Karpas-422 (cell line): Measurements from ENCODE around the gene PLEKHM1. TPM values are rescaled to one million over a fixed set of nuclear protein-coding genes. Genes with fewer than 3 reads are reported as not detected.

Experiments
- DNase-seq: peaks from one replicate; pipeline ENCODE4 v3.0.0-alpha.2; 2015
- H2AFZ ChIP-seq: fragments of 200-600 bp; sonication (generic); 2 replicates; pipeline ENCODE4 v1.6.1; 2014; ENCODE audit warnings: antibody characterized with exemption, low read length, mixed read lengths
- H3K27ac ChIP-seq: fragments of 200-600 bp; sonication (generic); 2 replicates; pipeline ENCODE4 v1.5.1; 2014; ENCODE audit warnings: mild to moderate bottlenecking, low read length, moderate library complexity
- H3K27me3 ChIP-seq: fragments of 200-600 bp; sonication (generic); 2 replicates; pipeline ENCODE4 v1.6.1; 2014; ENCODE audit warnings: low read length, mixed read lengths
- H3K36me3 ChIP-seq: fragments of 200-600 bp; sonication (generic); 2 replicates; pipeline ENCODE4 v1.6.1; 2014; ENCODE audit warnings: low read length, mixed read lengths; ENCODE audit not compliant: insufficient read depth
- H3K4me1 ChIP-seq: fragments of 200-600 bp; sonication (generic); 2 replicates; pipeline ENCODE4 v1.6.1; 2014; ENCODE audit warnings: mild to moderate bottlenecking, low read length, mixed read lengths
- H3K4me2 ChIP-seq: fragments of 200-600 bp; sonication (generic); 2 replicates; pipeline ENCODE4 v1.6.1; 2014; ENCODE audit warnings: low read length, low read depth, mild to moderate bottlenecking; ENCODE audit not compliant: poor library complexity, severe bottlenecking
- H3K4me3 ChIP-seq: fragments of 200-600 bp; sonication (generic); 2 replicates; pipeline ENCODE4 v1.5.1; 2014; ENCODE audit warnings: mild to moderate bottlenecking, antibody characterized with exemption, low read length, mixed read lengths
- H3K79me2 ChIP-seq: fragments of 200-600 bp; sonication (generic); 2 replicates; pipeline ENCODE4 v1.6.1; 2014; ENCODE audit warnings: mild to moderate bottlenecking, low read length, mixed read lengths
- H3K9ac ChIP-seq: fragments of 200-600 bp; sonication (generic); 2 replicates; pipeline ENCODE4 v1.6.0; 2014; ENCODE audit warnings: low read length
- H3K9me2 ChIP-seq: fragments of 200-600 bp; sonication (generic), shearing (Covaris generic); replicated peaks from 2 replicates; pipeline ENCODE4 v1.6.0; 2014; ENCODE audit warnings: mild to moderate bottlenecking, low read length, moderate library complexity; ENCODE audit not compliant: insufficient read depth
- H3K9me3 ChIP-seq: fragments of 300-700, 200-600 bp; sonication (generic); 2 replicates; pipeline ENCODE4 v1.6.1; 2014; ENCODE audit warnings: low read length, mixed read lengths
- H4K20me1 ChIP-seq: fragments of 200-600 bp; sonication (generic); 2 replicates; pipeline ENCODE4 v1.6.1; 2014; ENCODE audit warnings: mild to moderate bottlenecking, antibody characterized with exemption, low read length, low read depth; ENCODE audit not compliant: insufficient read depth
- small RNA-seq: library from RNA; depleted of rRNA; stranded (forward); fragments of <200 nt; gene quantifications from one replicate; pipeline ENCODE3, GENCODE V24; 2014
- total RNA-seq: library from RNA; depleted of rRNA; stranded (reverse); fragments of >200 nt; shearing (Covaris generic); gene quantifications from 2 replicates; pipeline ENCODE4 v1.2.3, GENCODE V29; 2014; ENCODE audit warnings: low replicate concordance; rRNA removed

The PLEKHM1 gene
- total RNA-seq, 1 experiment from 2014 or later = 43.1 TPM

DNA sequence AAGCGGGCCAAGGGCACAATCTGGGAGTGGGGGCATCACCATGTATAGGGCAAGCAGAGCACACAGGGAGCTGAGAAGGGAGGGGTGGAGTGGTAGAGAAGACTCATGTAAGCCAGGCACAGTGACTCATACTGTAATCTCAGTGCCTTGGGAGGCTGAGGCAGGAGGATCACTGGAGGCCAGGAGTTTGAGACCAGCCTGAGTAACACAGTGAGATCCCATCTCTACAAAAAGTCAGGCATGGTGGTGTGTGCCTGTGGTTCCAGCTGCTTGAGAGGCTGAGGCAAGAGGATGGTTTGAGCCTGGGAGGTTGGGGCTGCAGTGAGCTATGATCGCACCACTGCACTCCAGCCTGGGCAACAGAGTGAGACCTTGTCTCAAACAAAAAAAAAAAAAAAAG is 98.6 kb downstream of the PLEKHM1 start:
- no peak overlapping the region for H3K9ac ChIP-seq
- no peak for DNase-seq
- no peaks in the 10 kb centered on the region for H3K9me2 ChIP-seq
- no peak overlapping the region for H3K4me3 ChIP-seq
- H4K20me1 ChIP-seq = peaks cover 7% of the 10 kb centered on the region; the same call in 1 of the 2 replicates
- H3K9me3 ChIP-seq = no peaks in the 10 kb centered on the region
- H3K4me1 ChIP-seq = peaks cover 7% of the 10 kb centered on the region; the same call in 1 of the 2 replicates
- H3K27ac ChIP-seq = no peak overlapping the region
- H3K79me2 ChIP-seq = no peaks in the 10 kb centered on the region
- H3K4me2 ChIP-seq = no peak overlapping the region
- H3K27me3 ChIP-seq = no peaks in the 10 kb centered on the region
- 0 out of 2 replicates have a peak, but pooled peaks cover 5% of the 10 kb centered on the region for H3K36me3 ChIP-seq
- no peak overlapping the region for H2AFZ ChIP-seq

DNA sequence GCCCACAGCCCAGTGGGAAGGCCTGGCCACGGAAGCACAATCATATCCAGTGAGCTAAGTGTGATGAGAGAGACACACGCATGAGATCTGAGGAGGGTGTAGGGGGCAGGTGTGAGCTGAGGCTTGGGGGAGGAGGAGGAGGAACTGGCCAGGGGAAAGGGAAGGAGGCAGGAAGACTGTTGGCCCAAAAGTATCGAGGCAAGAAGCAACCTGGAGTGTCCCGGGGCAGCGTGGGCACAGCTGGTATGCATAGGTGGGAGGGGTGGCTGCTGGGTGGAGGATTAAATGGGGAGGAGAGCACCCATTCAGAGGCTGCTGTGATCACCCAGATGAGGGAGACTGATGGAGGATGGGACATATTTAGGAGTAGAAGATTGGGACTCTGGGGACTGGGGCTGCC is 99.2 kb downstream of the PLEKHM1 start:
- Histone ChIP-seq H3K4me2 (no peak overlapping the region), H3K9me3 (no peaks in the 10 kb centered on the region), H2AFZ (no peak overlapping the region), H3K9me2 (no peaks in the 10 kb centered on the region), H3K36me3 (0 out of 2 replicates have a peak, but pooled peaks cover 5% of the 10 kb centered on the region), H3K27me3 (no peaks in the 10 kb centered on the region), H3K79me2 (no peaks in the 10 kb centered on the region), H3K9ac (no peak overlapping the region), H3K4me3 (no peak overlapping the region), H3K4me1 (peaks cover 7% of the 10 kb centered on the region; the same call in 1 of the 2 replicates), H3K27ac (no peak overlapping the region), H4K20me1 (peaks cover 7% of the 10 kb centered on the region; the same call in 1 of the 2 replicates)
- peak; percentile 35 for DNase-seq

DNA sequence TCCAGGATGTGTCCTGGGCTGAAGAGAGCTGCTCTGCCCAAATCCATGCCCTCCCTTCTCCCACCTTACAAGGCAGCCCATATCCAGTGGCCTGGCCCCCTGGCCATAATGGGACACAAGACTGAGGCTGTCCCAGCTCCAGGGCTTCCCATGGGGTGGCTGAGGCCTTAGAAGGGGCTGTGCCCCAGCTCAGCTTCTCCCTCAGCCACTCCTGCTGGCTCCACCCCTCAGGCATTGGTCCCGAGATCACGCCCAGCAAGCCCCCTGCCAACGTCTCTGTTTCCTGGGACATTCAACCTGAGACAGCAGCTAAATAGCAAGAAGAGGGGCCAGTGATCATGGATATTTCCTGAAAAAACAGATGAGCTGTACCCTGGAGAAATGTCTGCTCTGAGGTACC is 101.2 kb downstream of the PLEKHM1 start:
- no peaks in the 10 kb centered on the region for H3K79me2 ChIP-seq
- H3K4me3 ChIP-seq = no peak overlapping the region
- peaks cover 7% of the 10 kb centered on the region; the same call in 1 of the 2 replicates for H3K4me1 ChIP-seq
- H3K9me2 ChIP-seq = no peaks in the 10 kb centered on the region
- no peaks in the 10 kb centered on the region for H3K9me3 ChIP-seq
- no peaks in the 10 kb centered on the region for H3K27me3 ChIP-seq
- no peak overlapping the region for H2AFZ ChIP-seq
- H3K9ac ChIP-seq = no peak overlapping the region
- H3K27ac ChIP-seq = no peak overlapping the region
- no peaks in the 10 kb centered on the region for H3K36me3 ChIP-seq
- peaks cover 5% of the 10 kb centered on the region; the same call in 1 of the 2 replicates for H4K20me1 ChIP-seq
- DNase-seq = no peak
- H3K4me2 ChIP-seq = no peak overlapping the region

DNA sequence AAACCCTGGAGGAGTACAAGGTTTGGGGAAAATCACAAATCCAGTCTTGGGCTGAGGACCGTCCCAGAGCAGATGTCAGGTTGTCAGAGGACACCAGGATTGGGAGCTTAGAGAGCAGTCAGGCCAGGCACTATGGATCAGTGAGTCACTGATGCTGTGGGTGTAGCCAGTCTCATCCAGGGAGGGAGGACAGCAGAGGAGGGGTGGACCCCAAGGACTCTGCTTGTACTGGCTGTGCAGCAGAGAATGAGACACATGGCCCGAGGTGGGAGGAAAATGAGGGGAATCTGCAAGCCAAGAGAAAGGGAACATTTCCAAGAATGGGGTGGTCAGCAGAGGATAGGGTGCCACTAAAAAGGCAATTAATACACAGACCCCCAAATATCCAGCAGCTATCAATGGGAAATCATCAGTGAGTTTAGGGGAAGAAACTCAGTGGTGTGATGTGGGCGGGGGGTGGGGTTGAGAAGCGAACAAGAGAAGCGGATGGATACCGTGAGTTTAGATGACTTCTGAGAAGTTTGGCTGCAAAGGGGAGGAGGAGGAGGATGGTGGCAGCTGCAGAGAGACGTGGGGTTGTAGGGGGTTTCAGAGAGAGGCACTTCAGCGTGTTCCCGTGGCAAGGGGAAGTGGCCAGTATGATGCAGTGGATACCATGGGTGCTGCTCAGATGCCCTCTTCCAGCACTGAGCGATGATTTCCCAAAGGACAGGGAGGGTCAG is 101.8 kb downstream of the PLEKHM1 start:
- no peak for DNase-seq
- no peak overlapping the region for H2AFZ ChIP-seq
- no peak overlapping the region for H3K9ac ChIP-seq

DNA sequence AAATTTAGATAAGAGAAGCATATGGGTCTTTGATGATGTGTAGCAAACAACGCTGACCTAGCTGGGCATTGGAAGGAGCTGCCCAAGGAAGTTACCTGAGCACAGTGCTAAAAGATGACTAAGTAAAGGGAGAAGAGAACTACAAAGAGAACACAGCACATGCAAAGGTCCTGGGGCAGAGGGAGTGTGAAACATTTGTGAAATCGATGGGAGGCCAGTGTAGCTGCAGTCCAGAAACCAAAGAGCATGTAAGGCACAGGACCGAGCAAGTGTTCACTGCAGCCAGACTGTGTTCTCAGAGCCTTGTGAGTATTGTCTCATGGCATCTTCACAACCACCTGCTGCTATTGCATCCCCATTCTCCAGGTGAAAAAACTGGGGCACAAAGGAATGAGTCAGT is 102.8 kb downstream of the PLEKHM1 start:
- Histone ChIP-seq H3K4me1 (peaks cover 3% of the 10 kb centered on the region; the same call in 1 of the 2 replicates), H3K4me3 (no peak overlapping the region), H2AFZ (no peak overlapping the region), H3K79me2 (no peaks in the 10 kb centered on the region), H3K36me3 (no peaks in the 10 kb centered on the region), H3K4me2 (no peak overlapping the region), H3K27me3 (no peaks in the 10 kb centered on the region), H3K9me2 (no peaks in the 10 kb centered on the region), H3K9ac (no peak overlapping the region), H3K27ac (no peak overlapping the region), H3K9me3 (no peaks in the 10 kb centered on the region), H4K20me1 (peaks cover 5% of the 10 kb centered on the region; the same call in 1 of the 2 replicates)
- DNase-seq = no peak

More for the DNA sequence above, 101.8 kb downstream of the PLEKHM1 start:
- peaks cover 7% of the 10 kb centered on the region; the same call in 1 of the 2 replicates for H3K4me1 ChIP-seq
- H3K27me3 ChIP-seq = no peaks in the 10 kb centered on the region
- no peak overlapping the region for H3K27ac ChIP-seq
- no peaks in the 10 kb centered on the region for H3K9me3 ChIP-seq
- H3K36me3 ChIP-seq = no peaks in the 10 kb centered on the region
- H3K4me3 ChIP-seq = no peak overlapping the region
- no peaks in the 10 kb centered on the region for H3K79me2 ChIP-seq
- no peak overlapping the region for H3K4me2 ChIP-seq
- no peaks in the 10 kb centered on the region for H3K9me2 ChIP-seq
- H4K20me1 ChIP-seq = peaks cover 5% of the 10 kb centered on the region; the same call in 1 of the 2 replicates

DNA sequence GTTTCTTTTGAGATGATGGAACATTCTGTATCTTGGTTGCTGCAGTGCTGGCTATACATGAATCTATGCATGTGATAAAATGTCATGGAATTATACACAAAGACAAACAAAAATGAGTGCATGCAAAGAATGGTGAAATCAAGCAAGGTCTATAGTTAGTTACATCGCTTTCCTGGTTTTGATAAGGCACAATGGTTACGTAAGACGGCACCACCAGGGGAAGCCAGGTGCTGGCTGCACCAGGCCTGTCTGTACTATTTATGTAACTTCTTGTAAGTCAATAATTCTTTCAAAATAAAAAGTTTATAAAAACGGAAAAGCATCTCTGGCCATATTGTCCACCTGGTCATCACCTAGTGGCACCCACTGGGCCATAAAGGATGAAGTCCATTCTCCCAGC is 104.3 kb downstream of the PLEKHM1 start:
- no peak overlapping the region for H3K4me2 ChIP-seq
- 0 out of 2 replicates have a peak, but pooled peaks cover 5% of the 10 kb centered on the region for H4K20me1 ChIP-seq
- no peaks in the 10 kb centered on the region for H3K27me3 ChIP-seq
- H3K9ac ChIP-seq = no peak overlapping the region
- no peak overlapping the region for H3K4me3 ChIP-seq
- H2AFZ ChIP-seq = no peak overlapping the region
- DNase-seq = no peak
- no peaks in the 10 kb centered on the region for H3K79me2 ChIP-seq
- H3K9me3 ChIP-seq = no peaks in the 10 kb centered on the region
- H3K27ac ChIP-seq = no peak overlapping the region
- H3K9me2 ChIP-seq = no peaks in the 10 kb centered on the region
- no peaks in the 10 kb centered on the region for H3K36me3 ChIP-seq
- no peaks in the 10 kb centered on the region for H3K4me1 ChIP-seq

Small RNA genes lying within 50 kb of the gene (small RNA-seq; reads per million reads assigned to genes)
- gene RF00017 = not detected

Other genes with a start within 250 kb of the PLEKHM1 start
- not detected in 2 replicates for gene SPATA32, start 228.6 kb downstream of the PLEKHM1 start, total RNA-seq
- 7.6 and 12.0 TPM in 2 replicates for gene MAP3K14, start 173.7 kb downstream of the PLEKHM1 start, total RNA-seq
- gene ARHGAP27, start 57.9 kb downstream of the PLEKHM1 start, total RNA-seq = 24.9 and 42.7 TPM in 2 replicates